Liver (tissue), 3 donors: ENCODE measurements around the gene GLB1L3.

Experiments used
- CTCF ChIP-seq: fragments of 150-350 bp; IDR thresholded peaks from 2 replicates; pipeline ENCODE4 v1.5.1; 2017; ENCODE audit warnings: improper control_type of control experiment, low read depth, low read length; ENCODE audit not compliant: missing input control
- SP1 ChIP-seq: IDR thresholded peaks from 2 replicates; pipeline ENCODE4 v1.6.1; 2018; ENCODE audit warnings: antibody characterized with exemption, mild to moderate bottlenecking
- TAF1 ChIP-seq: conservative IDR thresholded peaks from 2 replicates; pipeline ENCODE4 v1.6.1; 2016; ENCODE audit warnings: antibody characterized with exemption, mild to moderate bottlenecking
- ZBTB33 ChIP-seq: IDR thresholded peaks from 2 replicates; pipeline ENCODE4 v1.6.1; 2016; ENCODE audit warnings: antibody characterized with exemption
- donor health status: healthy.
- donor health status: healthy.

GRCh38 chr11:134352111-134352510, 75.9 kb downstream of the GLB1L3 start:
- TF ChIP-seq CTCF: no peak
- TF ChIP-seq TAF1: no peak
- TF ChIP-seq SP1: no peak
- no peak for TF ChIP-seq ZBTB33
